GM12864 (cell line): ENCODE measurements around the gene GOLT1A.

Experiments used
- DNase-seq: peaks from one replicate; pipeline ENCODE4 v3.0.0-alpha.2; 2011; ENCODE audit warnings: low read depth
- H3K4me3 ChIP-seq: 2 replicates; pipeline ENCODE4 v1.5.1; 2011; ENCODE audit warnings: mild to moderate bottlenecking, low read depth, low read length, control low read depth
- CTCF ChIP-seq: IDR thresholded peaks from 2 replicates; pipeline ENCODE4 v1.5.1; 2011; ENCODE audit warnings: low read depth, mild to moderate bottlenecking, moderate library complexity, low read length, control low read depth, inconsistent platforms; ENCODE audit errors: missing control alignments

GOLT1A gene

GRCh38 chr1:204255225-204255624, 41.4 kb upstream of the GOLT1A start:
- no peak overlapping the region for H3K4me3 ChIP-seq
- DNase-seq: no peak
- no peak for TF ChIP-seq CTCF

GRCh38 chr1:204254031-204254661, 40.4 kb upstream of the GOLT1A start:
- TF ChIP-seq CTCF: no peak
- DNase-seq: no peak
- no peak overlapping the region for H3K4me3 ChIP-seq

GRCh38 chr1:204251926-204252689, 38.3 kb upstream of the GOLT1A start:
- no peak for TF ChIP-seq CTCF
- no peak overlapping the region for H3K4me3 ChIP-seq
- DNase-seq: no peak

GRCh38 chr1:204251286-204251685, 37.5 kb upstream of the GOLT1A start:
- no peak for DNase-seq
- H3K4me3 ChIP-seq: no peak overlapping the region
- TF ChIP-seq CTCF: no peak

- no peak for DNase-seq
- no peak overlapping the region for H3K4me3 ChIP-seq
- no peak for TF ChIP-seq CTCF
These were observed 36.7 kb upstream of the GOLT1A start for GRCh38 chr1:204250428-204251030.

GRCh38 chr1:204249736-204250427, 36.1 kb upstream of the GOLT1A start:
- no peak for DNase-seq
- no peak for TF ChIP-seq CTCF
- H3K4me3 ChIP-seq: no peak overlapping the region
